Muscle of arm (tissue), 14 donors: ENCODE data around the gene PRKAR2B. TPM values are rescaled to one million over a fixed set of nuclear protein-coding genes. Genes with fewer than 3 reads are reported as not detected.

Experiments
- DNase-seq: peaks from one replicate; pipeline ENCODE4 v3.0.0-alpha.2; 2013
- long read RNA-seq, 11 donors: transcript quantifications; one replicate each; lab custom pipeline, GENCODE V29; 2026
- polyA plus RNA-seq, 12 donors: library from polyadenylated mRNA; unstranded; fragments of 120-200 nt; gene quantifications; one replicate each; pipeline ENCODE4 v1.2.1, GENCODE V29; 2013; ENCODE audit not compliant: insufficient read length in 12 of 12

The PRKAR2B gene
- 10 to 100 TPM in 1 of 12 donors, 1 to 10 TPM in 10, not detected in 1; 4.6 to 11.4 (median 5.6) TPM for polyA plus RNA-seq
- long read RNA-seq, donor 1, transcript PRKAR2B-201 (11 exons, 3,745 nt), result major isoform, 8 of 14 reads
- long read RNA-seq, donor 1, partial matches to known transcripts, result 6 of 14 reads
- long read RNA-seq, donor 1, other reads (novel, unspliced or antisense), result 0 of 14 reads
- long read RNA-seq, donor 2, partial matches to known transcripts, result 0 of 2 reads
- long read RNA-seq, donor 2, other reads (novel, unspliced or antisense), result 0 of 2 reads
- long read RNA-seq, donor 3, partial matches to known transcripts, result 0 of 1 reads
- long read RNA-seq, donor 3, other reads (novel, unspliced or antisense), result 0 of 1 reads
- long read RNA-seq, donor 4, partial matches to known transcripts, result 0 of 1 reads
- long read RNA-seq, donor 4, other reads (novel, unspliced or antisense), result 0 of 1 reads
- long read RNA-seq, donor 5, partial matches to known transcripts, result 0 of 2 reads
- long read RNA-seq, donor 5, other reads (novel, unspliced or antisense), result 0 of 2 reads
- long read RNA-seq, donor 6, result 0 reads
- long read RNA-seq, donor 7, result 0 reads
- long read RNA-seq, donor 8, partial matches to known transcripts, result 0 of 1 reads
- long read RNA-seq, donor 8, other reads (novel, unspliced or antisense), result 0 of 1 reads
- long read RNA-seq, donor 9, partial matches to known transcripts, result 0 of 2 reads
- long read RNA-seq, donor 9, other reads (novel, unspliced or antisense), result 0 of 2 reads
- long read RNA-seq, donor 10, partial matches to known transcripts, result 0 of 2 reads
- long read RNA-seq, donor 10, other reads (novel, unspliced or antisense), result 0 of 2 reads
- long read RNA-seq, donor 11, partial matches to known transcripts, result 0 of 1 reads
- long read RNA-seq, donor 11, other reads (novel, unspliced or antisense), result 0 of 1 reads

GRCh38 chr7:107044347-107045194 is at the start of gene PRKAR2B:
PRKAR2B (plus strand) TSS chr7:107044705; CDS start chr7:107044908, 203 bp downstream.
- peak; percentile 68 for DNase-seq

DNA sequence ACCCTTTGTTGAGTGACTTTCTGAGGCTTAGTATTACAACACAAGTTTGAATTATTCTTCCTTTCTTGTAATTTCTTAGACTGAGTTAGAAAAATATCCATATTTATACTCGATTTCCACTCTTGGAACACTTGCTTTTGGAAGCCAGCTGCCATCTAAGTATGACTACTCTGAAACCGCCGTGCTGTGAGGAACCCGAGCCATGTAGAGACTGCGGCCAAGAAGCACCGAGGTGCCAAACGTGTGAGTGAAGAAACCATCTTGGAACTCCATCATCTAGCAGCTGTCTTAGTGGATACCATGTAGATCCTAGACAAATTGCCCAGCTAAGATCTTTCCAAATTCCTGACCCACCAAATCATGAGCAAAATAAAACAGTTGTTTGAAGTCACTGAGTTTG is 49.7 kb upstream of the PRKAR2B start:
- DNase-seq, result no peak

- no peak for DNase-seq
Observed at GRCh38 chr7:106997487-106998271, 46.8 kb upstream of the PRKAR2B start.

DNA sequence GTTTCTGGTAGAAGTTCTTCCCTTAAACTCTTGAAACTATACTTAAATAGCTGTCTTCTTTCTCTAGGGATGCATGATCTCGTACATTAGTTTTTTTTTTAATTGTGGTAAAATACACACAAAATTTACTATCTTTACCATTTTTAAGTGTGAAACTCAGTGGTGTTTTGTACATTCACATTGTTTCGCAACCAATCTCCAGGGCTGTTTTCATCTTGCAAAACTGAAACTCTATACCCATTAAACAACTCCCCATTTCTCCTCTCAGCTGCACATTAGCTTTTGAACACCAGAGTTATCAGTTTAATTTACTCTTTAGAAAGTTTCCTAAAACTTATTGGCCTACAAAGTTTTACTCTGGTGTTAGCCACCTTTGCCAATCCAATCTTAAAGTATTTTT is 45.5 kb upstream of the PRKAR2B start:
- DNase-seq, result no peak

- DNase-seq, result no peak
Observed at GRCh38 chr7:107001490-107001889, 43.0 kb upstream of the PRKAR2B start.

GRCh38 chr7:107002126-107002525 is 42.4 kb upstream of the PRKAR2B start:
- no peak for DNase-seq

DNA sequence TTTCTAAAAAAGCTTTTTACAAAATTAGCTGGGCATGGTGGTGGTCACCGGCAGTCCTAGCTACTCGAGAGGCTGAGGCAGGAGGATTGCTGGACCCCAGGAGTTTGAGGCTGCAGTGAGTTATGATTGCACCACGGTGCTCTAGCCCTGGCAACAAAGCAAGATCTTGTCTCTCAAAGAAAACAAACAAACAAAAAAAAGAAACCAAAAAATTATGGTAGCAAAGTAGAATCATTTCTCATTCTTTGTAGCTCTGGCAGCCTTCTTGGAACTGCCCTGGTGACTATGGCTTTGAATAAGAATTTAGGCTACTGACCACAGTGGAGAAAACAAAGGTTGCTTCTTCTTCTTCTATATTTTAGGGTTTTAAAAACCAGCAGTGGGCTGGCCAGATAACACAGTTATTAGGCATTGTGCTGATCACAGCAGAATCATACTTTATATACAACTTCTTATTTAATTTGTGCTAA is 41.9 kb upstream of the PRKAR2B start:
- DNase-seq, result no peak

DNA sequence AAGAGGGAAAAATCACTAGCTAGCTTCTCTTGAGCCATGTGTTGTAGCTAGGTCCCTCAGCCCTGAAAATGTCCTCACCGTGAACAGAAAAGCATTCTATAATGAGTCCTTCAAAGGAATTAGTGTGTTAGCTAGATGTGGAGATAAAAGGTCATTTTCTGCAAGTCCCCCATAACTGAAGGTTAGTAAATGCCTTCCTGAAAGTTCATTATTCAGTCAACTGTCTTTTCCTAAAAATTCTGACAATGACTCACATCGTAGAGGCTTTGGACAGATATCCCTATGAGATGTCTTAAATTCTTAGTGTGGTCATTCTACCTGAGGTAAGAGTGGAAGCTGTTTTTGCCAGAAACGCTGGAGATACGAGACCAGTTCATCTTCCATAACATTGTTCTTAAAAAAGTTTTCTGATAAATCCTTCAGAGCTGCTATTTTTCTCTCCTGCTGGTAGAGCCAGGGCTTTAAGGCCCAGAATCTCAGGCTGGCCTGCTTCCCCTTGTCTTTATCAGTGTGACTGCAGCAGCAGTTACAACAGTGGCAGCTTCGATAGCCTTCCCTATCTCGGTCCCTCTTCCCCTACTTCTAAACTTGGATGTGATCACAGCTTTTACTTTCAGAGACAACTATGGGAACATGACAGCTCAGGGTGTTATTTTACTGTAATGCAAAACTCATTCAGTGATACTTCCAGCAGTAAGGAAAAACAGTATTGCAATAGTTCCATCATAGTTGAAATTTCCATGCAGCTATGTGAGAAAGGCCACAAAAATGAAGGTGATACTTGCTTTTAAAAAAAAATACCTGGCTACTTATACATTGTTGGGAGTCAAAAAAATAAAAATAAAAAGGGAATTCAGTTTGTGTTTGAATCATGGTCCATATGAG is 37.3 kb upstream of the PRKAR2B start:
- no peak for DNase-seq

GRCh38 chr7:107007892-107008287 is 36.6 kb upstream of the PRKAR2B start:
- DNase-seq, result no peak

- no peak for DNase-seq
Observed at GRCh38 chr7:107009846-107010203, 34.7 kb upstream of the PRKAR2B start.

DNA sequence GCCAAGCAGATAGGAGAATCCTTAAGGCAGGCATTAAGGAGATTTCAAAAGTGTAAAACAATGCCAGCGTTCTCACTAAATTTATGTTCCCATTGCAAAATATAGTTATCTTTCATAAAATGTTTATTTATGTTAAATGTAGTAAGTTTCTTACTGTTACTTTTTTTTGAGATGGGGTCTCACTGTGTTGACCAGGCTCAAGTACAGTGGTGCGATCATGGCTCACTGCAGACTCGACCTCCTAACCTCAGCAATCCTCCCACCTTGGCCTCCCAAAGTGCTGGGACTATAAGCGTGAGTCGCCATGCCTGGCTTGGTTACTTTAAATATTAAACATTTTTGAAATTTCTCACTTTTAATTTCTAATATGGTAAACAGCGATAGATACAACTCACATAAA is 31.8 kb upstream of the PRKAR2B start:
- DNase-seq, result no peak

GRCh38 chr7:107014387-107015023 is 30.0 kb upstream of the PRKAR2B start:
- no peak for DNase-seq

GRCh38 chr7:107016312-107016711 is 28.2 kb upstream of the PRKAR2B start:
- no peak for DNase-seq

- DNase-seq, result no peak
Observed at GRCh38 chr7:107017965-107018719, 26.4 kb upstream of the PRKAR2B start.

GRCh38 chr7:107020400-107020799 is 24.1 kb upstream of the PRKAR2B start:
- no peak for DNase-seq

DNA sequence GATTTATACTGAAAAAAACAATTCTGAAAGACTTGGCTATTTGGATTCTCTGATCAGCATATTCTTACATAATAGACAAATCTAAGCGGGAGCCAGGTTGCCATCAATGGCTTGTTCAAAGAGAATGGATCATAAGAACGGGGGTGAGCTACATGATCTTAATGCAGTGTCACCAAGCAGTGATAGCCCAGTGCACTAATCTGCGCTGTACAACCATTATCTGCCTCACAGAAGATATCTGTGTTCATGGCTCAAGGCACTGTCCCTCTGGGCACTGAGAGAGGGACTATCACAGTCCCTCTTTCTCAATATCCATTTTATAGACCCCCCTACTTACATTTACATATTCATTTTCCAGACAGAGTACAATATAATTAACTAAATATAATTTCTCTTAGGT is 22.9 kb upstream of the PRKAR2B start:
- no peak for DNase-seq

DNA sequence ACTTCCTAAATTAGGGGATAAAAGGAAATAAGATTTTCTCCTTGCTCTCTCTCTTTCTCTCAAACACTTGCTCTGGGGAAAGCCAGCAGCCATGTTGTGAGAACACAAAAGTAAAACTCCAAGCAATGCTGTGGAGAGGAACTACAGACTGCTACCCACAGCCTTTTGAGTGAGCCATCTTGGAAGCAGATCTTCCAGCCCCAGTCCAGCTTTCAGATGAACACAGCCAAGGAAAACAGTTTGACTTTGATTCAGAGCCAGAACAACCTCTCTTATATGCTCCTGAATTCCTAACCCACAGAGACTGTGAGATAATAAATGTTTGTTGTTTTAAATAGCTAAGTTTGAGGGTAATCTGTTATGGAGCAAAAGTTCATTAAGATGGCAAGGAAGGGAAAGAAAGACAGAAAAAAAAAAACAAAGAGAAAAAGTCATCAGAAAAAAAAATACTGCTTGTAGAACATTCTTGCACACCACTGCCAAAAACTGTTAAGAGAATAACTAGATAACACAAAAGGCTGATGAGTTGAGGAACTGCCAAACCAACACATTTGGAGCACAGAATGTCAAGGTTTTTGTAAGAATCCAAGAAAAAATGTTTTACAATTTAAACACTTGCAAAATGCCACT is 20.9 kb upstream of the PRKAR2B start:
- no peak for DNase-seq

- no peak for DNase-seq
Observed at GRCh38 chr7:107024906-107025305, 19.6 kb upstream of the PRKAR2B start.
